ENCODE results near the gene GAL. TPM values are rescaled to one million over a fixed set of nuclear protein-coding genes. Genes with fewer than 3 reads are reported as not detected.

GAL gene
- total and polyA plus RNA-seq, 2 experiments from 2014 or later: 80.9 to 691 TPM

DNA sequence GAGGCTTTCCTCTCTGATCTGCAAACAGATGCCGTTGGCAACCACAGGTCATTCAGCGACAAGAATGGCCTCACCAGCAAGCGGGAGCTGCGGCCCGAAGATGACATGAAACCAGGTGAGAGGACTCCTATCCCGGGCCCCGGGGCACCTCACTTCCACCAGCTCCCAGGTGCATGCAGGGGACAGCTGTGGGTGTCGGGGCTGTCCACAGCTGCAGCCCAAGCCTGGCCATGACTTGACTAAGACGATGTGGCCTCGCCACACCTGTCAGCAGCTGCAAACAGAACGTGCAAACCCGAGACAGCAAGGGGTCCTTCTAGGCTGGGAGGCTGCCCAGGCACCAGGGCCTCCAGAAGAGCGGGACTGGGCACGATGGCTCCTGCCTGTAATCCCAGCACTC is 3.6 kb downstream of the GAL start (continued):
- TF ChIP-seq, protein P1, sequence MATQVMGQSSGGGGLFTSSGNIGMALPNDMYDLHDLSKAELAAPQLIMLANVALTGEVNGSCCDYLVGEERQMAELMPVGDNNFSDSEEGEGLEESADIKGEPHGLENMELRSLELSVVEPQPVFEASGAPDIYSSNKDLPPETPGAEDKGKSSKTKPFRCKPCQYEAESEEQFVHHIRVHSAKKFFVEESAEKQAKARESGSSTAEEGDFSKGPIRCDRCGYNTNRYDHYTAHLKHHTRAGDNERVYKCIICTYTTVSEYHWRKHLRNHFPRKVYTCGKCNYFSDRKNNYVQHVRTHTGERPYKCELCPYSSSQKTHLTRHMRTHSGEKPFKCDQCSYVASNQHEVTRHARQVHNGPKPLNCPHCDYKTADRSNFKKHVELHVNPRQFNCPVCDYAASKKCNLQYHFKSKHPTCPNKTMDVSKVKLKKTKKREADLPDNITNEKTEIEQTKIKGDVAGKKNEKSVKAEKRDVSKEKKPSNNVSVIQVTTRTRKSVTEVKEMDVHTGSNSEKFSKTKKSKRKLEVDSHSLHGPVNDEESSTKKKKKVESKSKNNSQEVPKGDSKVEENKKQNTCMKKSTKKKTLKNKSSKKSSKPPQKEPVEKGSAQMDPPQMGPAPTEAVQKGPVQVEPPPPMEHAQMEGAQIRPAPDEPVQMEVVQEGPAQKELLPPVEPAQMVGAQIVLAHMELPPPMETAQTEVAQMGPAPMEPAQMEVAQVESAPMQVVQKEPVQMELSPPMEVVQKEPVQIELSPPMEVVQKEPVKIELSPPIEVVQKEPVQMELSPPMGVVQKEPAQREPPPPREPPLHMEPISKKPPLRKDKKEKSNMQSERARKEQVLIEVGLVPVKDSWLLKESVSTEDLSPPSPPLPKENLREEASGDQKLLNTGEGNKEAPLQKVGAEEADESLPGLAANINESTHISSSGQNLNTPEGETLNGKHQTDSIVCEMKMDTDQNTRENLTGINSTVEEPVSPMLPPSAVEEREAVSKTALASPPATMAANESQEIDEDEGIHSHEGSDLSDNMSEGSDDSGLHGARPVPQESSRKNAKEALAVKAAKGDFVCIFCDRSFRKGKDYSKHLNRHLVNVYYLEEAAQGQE (IDR thresholded peaks at IDR 0.05; ENCODE audit: unreplicated experiment): no peak
- TF ChIP-seq POLR2AphosphoS5 (IDR thresholded peaks at IDR 0.05; ENCODE audit: low read depth) (no peak), JUNB (IDR thresholded peaks at IDR 0.05; ENCODE audit: unreplicated experiment) (no peak), STAT1 (IDR thresholded peaks at IDR 0.05; ENCODE audit: unreplicated experiment) (no peak), ZNF114 (CRISPR knock-in tag; IDR thresholded peaks at IDR 0.05) (no peak)
- TF ChIP-seq, protein P2, sequence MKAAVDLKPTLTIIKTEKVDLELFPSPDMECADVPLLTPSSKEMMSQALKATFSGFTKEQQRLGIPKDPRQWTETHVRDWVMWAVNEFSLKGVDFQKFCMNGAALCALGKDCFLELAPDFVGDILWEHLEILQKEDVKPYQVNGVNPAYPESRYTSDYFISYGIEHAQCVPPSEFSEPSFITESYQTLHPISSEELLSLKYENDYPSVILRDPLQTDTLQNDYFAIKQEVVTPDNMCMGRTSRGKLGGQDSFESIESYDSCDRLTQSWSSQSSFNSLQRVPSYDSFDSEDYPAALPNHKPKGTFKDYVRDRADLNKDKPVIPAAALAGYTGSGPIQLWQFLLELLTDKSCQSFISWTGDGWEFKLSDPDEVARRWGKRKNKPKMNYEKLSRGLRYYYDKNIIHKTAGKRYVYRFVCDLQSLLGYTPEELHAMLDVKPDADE (IDR thresholded peaks at IDR 0.05): no peak

DNA sequence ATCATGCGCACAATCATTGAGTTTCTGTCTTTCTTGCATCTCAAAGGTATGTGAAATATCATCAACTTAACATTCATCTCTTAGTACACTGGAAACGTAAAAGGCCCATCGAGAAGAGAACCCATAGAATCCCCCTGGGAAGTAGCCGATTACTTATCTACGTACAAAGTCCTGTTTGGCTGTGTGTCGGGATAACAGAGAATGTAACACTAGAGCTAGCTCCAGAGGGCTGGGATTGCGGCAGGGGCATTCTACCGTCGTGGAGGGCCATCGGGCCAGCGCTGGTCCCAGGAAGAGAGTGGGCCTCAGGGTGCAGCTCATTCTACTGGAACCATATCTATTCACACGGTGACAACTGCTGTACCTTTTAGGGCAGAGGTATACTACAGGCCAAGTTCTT is 4.5 kb downstream of the GAL start:
- Mint-ChIP-seq H3K27me3 (ENCODE audit: insufficient read depth, low read depth, poor library complexity) (peaks cover 36% of the 10 kb centered on the region), H3K36me3 (ENCODE audit: low read depth) (peaks cover 44% of the 10 kb centered on the region), H3K4me3 (no peak overlapping the region), H3K4me1 (peaks cover 51% of the 10 kb centered on the region), H3K9me3 (no peaks in the 10 kb centered on the region; the same call in 2 of the 3 replicates), H3K27ac (no peak overlapping the region)
- ATAC-seq: no peak
- no peak for DNase-seq (ENCODE audit: low spot score)
- Histone ChIP-seq H3K36me3 (ENCODE audit: insufficient read depth) (peaks cover 18% of the 10 kb centered on the region; the same call in 1 of the 2 replicates), H3K4me3 (no peak overlapping the region), H3K9me2 (ENCODE audit: insufficient read depth) (no peaks in the 10 kb centered on the region), H3K27me3 (ENCODE audit: insufficient read depth) (peaks cover 17% of the 10 kb centered on the region), H3K27ac (ENCODE audit: low read depth) (peak overlapping the region; percentile 39; the same call in 1 of the 2 replicates), H2AFZ (no peak overlapping the region), H3K4me1 (ENCODE audit: insufficient read depth) (peaks cover 24% of the 10 kb centered on the region), H3F3A (replicated peaks; ENCODE audit: low read depth) (peaks cover 17% of the 10 kb centered on the region), H3K79me2 (replicated peaks; ENCODE audit: insufficient read depth) (peaks cover 4% of the 10 kb centered on the region; the same call in 1 of the 2 replicates), H4K20me1 (replicated peaks; ENCODE audit: insufficient read depth) (no peaks in the 10 kb centered on the region; the same call in 1 of the 2 replicates), H3K4me2 (no peak overlapping the region)
- TF ChIP-seq ZNF114 (CRISPR knock-in tag; IDR thresholded peaks at IDR 0.05): no peak

DNA sequence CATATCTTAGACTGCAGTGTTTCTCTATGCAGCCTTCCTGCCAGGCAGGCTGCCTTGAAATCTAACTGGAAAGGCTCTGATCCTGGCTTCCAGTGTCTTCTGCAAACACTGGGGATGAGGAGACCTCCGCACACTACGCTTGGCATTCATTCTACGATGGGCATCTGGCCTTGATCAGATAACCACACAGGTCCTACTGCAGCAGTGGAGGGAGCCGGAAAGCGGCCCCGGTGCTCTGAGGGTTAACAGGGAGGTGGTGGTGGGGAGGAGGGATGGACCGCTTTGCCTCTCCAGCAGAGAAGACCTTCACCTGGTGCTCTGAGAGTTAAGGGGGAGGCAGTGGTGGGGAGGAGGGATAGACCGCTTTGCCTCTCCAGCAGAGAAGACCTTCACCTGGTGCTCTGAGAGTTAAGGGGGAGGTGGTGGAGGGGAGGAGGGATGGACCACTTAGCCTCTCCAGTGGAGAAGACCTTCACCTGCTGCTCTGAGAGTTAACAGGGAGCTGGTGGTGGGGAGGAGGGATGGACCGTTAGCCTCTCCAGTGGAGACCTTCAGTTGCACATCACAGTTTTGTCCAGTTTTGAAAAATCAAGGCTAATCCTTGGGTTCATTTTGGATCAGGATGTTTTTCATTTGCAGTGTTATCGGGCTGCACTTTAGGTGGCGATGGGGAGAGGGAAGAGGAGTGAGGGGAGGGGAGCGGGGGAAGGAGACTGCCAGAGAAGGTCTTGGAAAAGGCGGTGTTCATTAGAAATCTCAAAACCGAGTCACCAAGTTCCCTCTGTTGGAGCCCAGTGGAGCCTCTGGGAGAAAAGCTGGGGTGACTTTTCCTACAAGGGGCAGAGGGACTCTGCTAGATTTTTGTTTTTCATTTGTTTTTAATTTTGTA is 5.6 kb downstream of the GAL start:
- Histone ChIP-seq H3K9me2 (ENCODE audit: insufficient read depth) (no peaks in the 10 kb centered on the region), H3K27me3 (ENCODE audit: insufficient read depth) (peaks cover 9% of the 10 kb centered on the region), H3K4me3 (no peak overlapping the region), H3K79me2 (replicated peaks; ENCODE audit: insufficient read depth) (peaks cover 4% of the 10 kb centered on the region; the same call in 1 of the 2 replicates), H3K36me3 (ENCODE audit: insufficient read depth) (peaks cover 18% of the 10 kb centered on the region; the same call in 1 of the 2 replicates), H3K4me2 (peak overlapping the region; percentile 55; the same call in 1 of the 2 replicates), H3K4me1 (ENCODE audit: insufficient read depth) (peaks cover 29% of the 10 kb centered on the region), H2AFZ (no peak overlapping the region), H3F3A (replicated peaks; ENCODE audit: low read depth) (peaks cover 18% of the 10 kb centered on the region), H3K27ac (ENCODE audit: low read depth) (peak overlapping the region; percentile 53; the same call in 1 of the 2 replicates), H4K20me1 (replicated peaks; ENCODE audit: insufficient read depth) (no peaks in the 10 kb centered on the region; the same call in 1 of the 2 replicates)
- H3K36me3 Mint-ChIP-seq (ENCODE audit: low read depth): peaks cover 44% of the 10 kb centered on the region
- peaks cover 59% of the 10 kb centered on the region for H3K4me1 Mint-ChIP-seq
- peaks cover 29% of the 10 kb centered on the region for H3K27me3 Mint-ChIP-seq (ENCODE audit: insufficient read depth, low read depth, poor library complexity)
- no peaks in the 10 kb centered on the region; the same call in 2 of the 3 replicates for H3K9me3 Mint-ChIP-seq
- no peak overlapping the region for H3K27ac Mint-ChIP-seq
- ATAC-seq (no peak), DNase-seq (ENCODE audit: low spot score) (no peak)
- TF ChIP-seq ZNF114 (CRISPR knock-in tag; IDR thresholded peaks at IDR 0.05): no peak
- TF ChIP-seq, protein P3, sequence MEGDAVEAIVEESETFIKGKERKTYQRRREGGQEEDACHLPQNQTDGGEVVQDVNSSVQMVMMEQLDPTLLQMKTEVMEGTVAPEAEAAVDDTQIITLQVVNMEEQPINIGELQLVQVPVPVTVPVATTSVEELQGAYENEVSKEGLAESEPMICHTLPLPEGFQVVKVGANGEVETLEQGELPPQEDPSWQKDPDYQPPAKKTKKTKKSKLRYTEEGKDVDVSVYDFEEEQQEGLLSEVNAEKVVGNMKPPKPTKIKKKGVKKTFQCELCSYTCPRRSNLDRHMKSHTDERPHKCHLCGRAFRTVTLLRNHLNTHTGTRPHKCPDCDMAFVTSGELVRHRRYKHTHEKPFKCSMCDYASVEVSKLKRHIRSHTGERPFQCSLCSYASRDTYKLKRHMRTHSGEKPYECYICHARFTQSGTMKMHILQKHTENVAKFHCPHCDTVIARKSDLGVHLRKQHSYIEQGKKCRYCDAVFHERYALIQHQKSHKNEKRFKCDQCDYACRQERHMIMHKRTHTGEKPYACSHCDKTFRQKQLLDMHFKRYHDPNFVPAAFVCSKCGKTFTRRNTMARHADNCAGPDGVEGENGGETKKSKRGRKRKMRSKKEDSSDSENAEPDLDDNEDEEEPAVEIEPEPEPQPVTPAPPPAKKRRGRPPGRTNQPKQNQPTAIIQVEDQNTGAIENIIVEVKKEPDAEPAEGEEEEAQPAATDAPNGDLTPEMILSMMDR (conservative IDR thresholded peaks at IDR 0.05; ENCODE audit: low read depth in 2 of 2): 0 out of 4 replicates have a peak, but pooled peaks of 1 of the 2 experiments have one; percentile 6
- H3K4me3 Mint-ChIP-seq: no peak overlapping the region; the same call in 2 of the 3 replicates

Measured in GM23338 (cell line).